ENCODE measurements around the gene ABI1.

DNA sequence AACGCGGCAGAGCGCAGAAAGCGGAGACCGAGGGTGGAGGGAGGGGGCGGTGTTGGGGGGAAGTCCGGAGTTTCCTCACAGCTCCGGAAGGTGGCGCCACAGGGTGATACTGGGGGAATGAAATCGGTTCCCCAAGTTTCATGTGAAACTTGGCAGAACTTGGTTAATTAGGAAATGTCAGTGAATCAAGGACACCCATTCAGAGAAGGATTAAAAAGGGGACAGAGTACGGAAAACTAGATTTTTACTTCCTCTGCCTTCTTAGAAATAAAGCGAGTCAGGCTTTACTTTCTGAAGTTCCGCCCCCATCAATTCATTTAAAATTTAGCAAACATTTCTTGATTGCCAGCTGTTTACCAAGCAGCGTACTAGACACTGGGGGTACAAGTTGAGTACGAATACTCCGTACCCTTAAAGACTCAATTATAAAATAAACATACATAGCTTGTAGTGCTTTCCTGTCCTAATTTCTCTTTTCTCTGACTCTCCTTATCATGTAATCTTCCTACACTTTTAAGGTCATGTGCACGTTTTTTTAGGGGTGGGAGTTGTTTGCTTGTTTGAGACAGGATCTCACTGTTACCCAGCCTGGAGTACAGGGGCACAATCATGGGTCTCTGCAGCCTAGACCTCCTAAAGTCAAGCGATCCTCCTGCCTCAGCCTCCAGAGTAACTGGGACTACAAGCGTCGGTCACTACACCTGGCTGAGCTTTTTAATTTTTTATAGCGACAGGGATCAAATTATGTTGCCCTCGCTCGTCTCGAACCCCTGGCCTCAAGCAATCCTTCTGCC, 644 bp upstream of the ABI1 start:
- TF ChIP-seq CTCF (IDR thresholded peaks at IDR 0.05) (peak; percentile 40 to 68 (median 56)), POLR2AphosphoS5 (IDR thresholded peaks at IDR 0.05) (no peak), POLR2A (IDR thresholded peaks at IDR 0.05) (no peak)
